LoVo (cell line): ENCODE results near the gene ZNF608.
A peak's percentile ranks its signal among the peaks of the same experiment; 100 is the strongest.

Experiments used
- DNase-seq: peaks from one replicate; pipeline ENCODE4 v3.0.0-alpha.2; 2016; ENCODE audit warnings: low spot score

The ZNF608 gene, protein sequence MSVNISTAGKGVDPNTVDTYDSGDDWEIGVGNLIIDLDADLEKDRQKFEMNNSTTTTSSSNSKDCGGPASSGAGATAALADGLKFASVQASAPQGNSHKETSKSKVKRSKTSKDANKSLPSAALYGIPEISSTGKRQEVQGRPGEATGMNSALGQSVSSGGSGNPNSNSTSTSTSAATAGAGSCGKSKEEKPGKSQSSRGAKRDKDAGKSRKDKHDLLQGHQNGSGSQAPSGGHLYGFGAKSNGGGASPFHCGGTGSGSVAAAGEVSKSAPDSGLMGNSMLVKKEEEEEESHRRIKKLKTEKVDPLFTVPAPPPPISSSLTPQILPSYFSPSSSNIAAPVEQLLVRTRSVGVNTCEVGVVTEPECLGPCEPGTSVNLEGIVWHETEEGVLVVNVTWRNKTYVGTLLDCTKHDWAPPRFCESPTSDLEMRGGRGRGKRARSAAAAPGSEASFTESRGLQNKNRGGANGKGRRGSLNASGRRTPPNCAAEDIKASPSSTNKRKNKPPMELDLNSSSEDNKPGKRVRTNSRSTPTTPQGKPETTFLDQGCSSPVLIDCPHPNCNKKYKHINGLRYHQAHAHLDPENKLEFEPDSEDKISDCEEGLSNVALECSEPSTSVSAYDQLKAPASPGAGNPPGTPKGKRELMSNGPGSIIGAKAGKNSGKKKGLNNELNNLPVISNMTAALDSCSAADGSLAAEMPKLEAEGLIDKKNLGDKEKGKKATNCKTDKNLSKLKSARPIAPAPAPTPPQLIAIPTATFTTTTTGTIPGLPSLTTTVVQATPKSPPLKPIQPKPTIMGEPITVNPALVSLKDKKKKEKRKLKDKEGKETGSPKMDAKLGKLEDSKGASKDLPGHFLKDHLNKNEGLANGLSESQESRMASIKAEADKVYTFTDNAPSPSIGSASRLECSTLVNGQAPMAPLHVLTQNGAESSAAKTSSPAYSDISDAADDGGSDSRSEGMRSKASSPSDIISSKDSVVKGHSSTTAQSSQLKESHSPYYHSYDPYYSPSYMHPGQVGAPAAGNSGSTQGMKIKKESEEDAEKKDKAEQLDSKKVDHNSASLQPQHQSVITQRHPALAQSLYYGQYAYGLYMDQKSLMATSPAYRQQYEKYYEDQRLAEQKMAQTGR (N-terminal part only)

DNA sequence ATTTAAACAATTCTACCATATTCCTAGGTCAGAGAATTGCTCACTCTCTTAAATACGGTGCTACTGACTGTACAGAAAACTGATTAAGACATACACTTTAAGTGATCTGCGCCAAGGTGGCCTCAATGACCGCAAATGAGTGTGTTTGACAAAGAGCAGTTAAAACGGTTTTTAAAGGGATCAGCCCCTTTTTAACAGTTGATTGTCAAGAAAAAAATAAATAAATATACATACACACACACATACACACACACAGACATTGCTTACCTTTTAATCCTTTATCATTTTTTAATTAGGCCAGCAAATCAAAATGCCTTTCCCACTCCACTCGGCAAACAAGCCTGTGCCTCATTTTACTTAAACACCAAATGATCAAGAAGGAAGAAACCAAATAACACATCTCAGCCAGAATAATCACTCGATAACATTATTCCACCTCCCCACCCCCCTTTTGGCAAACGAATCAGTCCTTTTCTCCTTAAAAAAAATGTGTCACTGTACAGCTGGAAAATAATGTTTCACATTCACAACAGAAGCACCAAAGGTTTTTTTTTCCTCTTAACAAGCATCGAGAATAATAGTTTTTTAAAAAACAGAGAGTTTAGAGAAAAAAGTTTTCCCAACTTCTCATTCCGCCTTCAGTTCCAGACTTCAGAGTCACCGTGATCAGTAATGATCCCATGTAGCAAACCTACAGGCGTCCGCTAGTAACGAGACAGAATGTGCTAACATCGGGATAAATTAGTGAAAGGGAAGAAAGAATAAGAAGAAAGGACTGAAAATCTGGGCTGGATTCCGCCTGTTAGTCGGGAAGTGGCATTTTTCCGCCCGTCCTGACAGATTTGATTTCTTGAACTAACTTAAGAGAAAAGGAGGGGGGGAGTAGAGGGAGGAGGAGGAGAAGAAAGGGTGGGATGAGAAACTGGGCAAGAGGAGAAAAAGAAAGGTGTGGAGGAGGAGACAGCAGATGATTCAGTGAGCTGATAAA is at the start of gene ZNF608:
TSS of gene ZNF608 (minus strand) at position 712 of the 988 bp plus-strand sequence. CDS start 1,650 bp downstream, outside the sequence.
- DNase-seq, result no peak

DNA sequence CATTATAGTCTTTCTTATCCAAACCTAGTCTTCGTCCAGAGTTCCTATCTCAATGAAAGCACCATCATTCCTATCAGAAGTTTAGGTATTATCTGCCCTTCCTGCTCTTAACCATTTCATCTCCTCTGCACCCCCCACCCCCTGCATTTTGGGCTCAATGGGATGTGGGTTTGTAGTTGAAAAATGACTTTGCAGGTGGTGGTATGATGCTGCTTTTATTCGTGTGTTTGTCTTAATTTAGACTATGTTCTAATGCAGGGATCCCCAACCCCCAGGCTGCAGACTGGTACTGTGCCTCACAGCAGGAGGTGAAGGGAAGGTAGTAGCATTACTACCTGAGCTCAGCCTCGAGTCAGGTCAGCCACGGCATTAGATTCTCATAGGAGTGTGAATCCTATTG is 49.4 kb upstream of the ZNF608 start:
- no peak for DNase-seq

DNA sequence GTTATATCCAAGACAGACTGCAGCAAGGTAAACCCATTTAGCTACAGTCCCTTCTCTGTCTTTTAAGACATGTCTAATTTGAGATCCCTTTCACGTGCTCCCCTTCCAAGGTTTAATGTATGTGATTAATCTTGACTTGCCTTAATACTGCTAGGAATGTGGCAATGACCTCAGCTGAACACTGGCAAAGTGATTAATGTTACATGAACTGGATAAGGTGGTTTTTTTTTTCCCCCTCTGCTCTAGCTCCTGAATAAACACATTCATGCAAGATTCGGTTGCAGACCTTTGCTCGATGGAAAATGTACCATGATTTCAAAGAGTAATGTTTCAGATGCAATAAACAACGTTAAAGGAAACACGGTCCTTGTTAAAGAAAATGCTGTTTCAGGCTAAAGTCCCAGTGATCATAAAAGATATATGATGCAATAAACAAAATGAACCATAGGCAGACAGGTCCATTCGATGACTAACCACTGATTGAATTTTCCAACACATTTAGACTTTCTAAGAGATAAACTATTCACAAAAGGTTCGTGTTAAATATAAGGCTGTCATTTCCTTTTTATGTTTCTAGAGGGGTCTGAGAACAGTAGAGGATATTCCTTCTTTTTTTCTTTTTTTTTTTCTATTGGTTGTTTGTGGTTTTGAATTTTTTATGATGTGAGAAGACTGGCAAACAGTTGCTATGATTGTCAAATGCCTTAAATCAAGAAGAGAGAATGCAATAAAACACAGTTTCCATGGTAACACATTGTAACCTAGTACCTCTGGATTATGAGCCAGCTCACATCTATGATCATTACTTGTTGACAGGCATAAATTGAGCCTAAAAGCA is 44.7 kb upstream of the ZNF608 start:
- DNase-seq, result peak; percentile 66

DNA sequence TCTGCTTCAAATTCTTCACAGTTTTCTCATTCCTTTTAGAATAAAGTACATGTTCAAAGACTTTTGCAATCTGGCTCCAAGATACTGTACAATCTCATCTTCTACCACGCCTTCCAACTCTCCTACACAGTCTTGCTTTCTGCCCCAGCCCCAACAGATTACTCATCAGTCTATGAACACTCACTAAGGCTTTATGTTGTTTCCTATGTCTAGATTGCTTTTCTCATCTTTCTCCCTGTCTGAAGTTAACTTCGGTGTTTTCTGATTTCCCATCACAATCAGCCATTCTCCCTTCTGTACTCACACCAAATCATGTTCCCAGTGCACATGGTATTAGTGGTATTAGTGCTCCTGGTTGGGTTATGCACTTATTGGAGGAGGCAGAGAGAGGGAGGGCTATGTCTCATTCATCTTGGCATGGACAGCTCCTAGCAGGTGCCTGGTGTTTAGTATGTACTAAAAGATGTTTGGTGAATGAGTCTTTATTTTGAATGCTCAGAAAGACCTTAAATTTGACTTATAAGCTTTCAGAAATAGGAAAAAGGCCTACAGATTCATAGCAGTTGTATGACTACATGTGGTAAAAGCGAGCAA is 44.0 kb upstream of the ZNF608 start:
- peak; percentile 27 for DNase-seq

DNA sequence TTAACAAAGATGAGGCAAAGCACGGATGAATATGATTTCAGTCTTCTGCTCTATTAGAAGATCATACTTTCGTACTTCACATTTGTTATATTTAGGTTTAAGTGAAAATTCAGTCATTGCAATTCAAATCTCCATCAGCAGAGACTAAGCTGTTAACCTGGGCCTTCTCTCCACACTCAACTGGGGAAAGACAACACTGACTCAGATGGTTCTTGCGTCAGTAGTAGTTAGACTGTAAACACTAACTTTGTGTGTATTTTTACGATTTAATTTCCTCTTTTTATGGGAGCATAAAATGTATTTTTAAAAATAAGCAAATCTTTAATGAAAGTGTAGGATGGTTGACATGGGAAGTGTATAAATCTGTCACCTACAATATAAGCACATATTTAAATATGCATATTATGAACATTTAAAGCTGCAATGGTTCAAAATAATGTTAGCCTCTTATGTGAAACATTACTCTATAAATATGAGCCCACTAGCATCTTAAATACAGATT is 42.7 kb upstream of the ZNF608 start:
- DNase-seq, result peak; percentile 7

DNA sequence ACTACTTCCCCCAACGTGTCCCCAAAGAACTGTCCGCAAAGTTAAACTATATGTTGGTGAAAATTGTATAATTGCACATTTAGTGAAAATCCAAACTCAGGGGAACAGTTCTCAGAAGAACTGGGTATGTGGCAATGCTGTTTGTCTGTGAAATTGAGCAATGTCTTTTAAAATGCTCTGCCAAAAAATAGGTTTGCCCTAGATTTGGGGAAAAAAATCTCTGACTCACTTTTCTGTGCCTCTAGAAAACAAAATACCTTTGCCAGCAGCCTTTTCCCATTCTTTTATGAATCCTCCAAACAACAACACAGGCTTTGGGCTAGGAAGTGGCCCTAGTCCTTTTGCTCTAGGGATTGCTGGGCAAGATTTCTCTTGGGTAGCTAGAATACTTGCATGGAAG is 37.4 kb upstream of the ZNF608 start:
- no peak for DNase-seq

DNA sequence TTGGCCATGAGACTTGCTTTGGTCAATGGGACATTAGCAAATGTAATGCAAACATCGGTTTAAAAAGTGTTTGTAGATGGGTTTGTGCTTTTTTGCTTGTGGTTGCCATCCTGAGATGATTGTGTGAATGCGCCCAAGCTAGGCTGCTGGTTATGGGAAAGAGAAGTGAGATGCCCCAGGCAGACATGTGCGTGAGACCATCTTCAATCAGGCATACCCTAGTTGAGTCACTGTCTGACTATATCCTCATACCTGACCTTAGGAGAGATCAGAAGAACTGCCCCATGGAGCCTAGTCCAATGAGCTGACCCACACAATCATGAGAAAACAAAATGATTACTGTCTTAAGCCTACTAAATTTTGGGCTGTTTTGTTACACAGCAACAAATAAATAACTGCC is 36.8 kb upstream of the ZNF608 start:
- no peak for DNase-seq

DNA sequence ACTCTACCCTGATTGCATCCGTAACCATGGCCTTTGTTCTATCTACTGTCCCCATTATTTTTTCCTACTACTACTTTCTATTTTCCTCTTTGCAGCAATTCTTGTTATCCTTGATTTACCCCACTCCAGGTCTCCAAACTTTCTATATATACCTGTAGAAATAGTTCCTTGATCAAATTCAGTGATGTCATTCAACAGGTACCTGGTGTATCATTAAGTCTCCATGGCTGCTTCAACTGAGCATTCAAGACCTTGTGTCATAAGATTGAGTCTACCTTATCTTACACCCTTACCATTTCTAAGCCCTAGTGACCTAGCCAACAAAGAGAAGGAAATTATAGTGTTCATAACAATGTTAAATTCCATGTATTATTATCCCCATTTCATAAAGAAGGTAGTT is 35.8 kb upstream of the ZNF608 start:
- no peak for DNase-seq

DNA sequence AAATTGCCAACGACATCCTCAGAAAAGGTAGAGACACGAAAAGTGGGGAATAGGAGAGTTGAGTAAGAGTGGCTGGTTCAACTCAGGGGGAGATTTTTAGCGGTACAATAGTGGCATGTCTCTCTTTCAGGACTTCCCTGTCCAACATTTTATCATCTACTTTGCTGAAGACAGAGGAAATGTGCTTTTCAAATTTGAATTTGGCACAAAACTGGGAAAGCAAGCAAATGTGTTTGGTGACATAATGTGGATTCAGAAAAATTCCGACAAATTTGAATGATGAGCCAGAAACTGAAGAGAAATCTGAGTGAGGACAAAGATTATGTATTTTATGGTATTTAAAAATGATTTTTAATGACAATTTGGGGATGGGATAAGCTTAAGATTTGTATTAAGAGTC is 33.6 kb upstream of the ZNF608 start:
- no peak for DNase-seq

DNA sequence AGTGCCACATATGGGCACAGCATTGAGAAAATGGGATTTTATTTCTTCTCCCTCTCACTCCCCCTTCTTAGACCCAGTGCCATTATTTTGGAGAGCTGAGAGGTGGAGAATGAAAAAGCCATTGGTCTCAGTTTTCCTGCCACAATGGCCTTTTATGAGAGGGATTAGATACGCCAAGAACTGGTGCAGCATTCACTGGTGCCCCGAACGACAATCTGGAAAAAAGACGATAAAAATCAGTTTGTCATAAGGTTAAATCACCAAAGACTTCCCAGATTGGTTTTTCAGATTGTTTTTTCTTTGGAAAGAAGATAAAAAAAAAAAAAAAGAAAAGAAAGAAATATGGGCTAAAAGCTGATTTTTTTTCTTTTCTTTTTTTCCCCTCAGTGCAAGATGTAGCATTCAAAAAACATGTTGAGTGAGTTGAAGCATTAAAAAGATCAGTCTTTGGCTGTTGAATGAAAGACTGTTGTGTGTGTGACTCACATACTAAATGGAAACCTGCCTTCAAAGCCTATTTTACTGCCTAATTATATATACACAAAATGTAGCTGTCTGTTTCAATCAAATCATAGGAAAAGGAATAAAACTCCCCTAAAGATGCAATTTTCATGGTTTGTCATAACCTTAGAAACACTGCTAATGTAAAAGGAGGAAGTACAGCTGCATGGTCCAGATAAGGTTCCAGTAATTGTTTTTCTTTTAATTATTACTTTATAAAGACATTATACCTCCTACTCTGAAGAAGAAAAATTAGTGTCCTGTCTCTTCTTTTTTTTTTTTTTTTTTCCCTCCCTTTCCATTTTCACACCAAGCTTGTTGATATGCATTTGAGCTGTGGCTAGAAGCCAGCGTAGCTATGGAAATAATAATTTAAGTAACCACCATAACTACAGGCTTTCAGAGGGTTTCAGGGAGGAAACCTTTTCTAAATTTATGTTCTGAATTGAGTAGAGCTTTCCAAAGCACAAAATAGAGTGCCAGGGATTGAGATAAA is 27.2 kb upstream of the ZNF608 start:
- DNase-seq, result no peak

DNA sequence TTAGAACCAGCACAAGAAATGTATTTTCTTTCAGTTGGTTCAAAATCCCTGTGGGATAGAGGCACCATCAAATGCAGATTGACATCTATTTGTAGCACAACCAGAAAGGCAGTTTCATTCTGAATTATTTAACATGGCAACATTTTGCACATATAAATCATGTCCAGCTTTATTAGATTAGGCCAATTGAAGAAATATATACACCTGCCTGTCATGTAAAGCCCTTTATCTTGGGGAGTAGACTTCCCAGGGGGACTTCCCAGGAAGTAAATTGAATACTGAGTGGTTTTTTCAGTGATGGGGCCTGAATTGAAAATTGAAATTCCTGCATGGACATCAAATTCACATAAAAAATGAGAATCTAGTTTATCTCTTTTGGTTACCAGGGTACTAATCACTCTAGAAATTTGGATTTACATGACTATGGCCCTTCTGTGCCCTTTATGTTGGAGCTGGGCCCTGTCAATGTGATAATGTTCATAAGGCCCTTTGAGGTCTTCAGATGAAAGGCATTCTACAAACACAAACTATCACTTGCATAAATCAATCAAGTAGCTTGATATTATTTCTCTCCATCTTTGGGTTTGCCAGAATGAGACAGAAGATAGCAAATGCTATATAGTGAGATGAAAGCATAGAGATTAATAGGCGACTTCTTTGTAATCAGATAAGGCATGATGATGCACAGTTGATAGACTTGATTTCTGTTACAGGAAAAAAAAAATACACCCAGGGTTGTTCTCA is 26.2 kb upstream of the ZNF608 start:
- no peak for DNase-seq

DNA sequence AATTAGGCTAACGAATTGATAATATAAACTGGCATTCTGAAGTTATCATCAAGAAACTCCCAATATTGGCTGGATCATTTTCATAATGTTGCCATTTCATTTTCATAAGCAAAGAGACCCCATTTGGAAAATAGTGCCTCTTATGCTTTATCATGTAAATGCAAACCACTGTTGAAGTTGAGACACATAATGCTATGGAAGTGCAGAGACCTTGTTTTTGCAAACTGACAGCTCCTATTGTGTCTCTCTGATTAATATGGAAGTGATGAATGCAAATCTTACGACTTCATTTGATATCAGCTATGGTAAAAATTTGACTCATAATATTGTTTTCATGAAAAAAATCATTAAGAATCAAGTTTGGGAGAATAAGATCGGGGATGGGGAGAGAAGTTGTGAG is 25.3 kb upstream of the ZNF608 start:
- no peak for DNase-seq

DNA sequence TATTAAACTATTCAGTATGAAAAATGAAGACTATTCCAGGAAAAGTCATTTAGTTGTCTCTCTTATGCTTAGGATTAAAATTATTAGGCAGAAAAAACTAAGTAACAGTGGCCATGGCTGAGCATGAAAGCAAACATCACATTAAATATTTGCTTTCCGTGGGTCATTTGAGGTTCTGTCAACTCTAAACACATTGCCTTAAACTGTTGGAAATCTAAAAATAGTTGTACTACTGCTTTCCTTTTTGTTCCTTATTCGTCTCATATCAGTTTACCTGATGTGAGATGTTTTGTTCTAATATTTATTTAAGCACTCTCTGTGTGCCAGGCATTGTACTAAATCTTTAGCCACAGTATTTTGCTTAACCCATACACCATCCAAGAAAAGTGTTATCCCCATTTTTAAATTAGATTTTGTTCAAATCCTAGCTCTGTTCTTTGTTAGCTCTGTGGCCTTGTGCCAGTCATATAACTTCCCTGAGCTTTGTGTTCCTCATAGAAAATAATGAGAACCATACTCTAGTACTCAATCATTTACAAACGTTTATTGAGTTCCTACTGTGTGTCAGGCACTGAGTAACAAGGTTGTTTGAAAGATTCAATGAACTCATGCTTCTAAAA is 18.7 kb upstream of the ZNF608 start:
- DNase-seq, result no peak

DNA sequence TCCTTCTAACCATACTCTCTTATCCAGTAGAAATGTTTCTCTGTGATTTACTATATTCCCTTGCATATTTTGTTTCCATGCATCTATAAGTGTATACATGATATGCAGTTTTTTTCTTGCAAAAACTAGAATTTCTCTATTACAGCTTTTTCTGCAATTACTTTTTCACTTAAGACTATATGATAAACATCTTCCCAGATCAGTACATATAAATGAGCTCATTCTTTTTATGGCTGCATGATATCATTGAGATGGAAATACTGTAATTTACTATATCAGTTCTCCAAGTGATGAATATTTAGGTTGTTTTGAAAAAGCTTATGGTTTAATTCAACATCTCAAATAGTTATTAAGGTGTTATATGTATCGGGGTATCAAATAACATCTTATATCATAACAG is 18.1 kb upstream of the ZNF608 start:
- no peak for DNase-seq

DNA sequence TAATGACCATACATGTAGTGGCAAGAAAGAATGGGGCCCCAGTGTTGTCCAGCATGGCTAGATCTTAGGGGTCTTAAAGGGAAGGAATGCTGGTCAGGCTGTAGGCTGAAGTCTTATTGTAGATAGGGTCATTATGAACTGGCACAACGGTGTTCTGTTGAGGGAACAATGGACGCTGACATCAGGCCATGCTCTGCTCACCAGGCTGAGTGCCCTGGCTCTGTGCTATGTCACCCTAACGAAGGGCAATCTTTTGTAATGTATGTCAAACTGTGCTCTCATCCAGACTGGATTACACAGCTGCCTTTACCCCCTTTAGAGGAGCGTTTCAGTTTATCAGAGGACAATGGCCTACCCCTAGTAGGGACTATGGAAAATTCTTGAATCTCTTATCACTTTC is 14.6 kb upstream of the ZNF608 start:
- DNase-seq, result no peak

DNA sequence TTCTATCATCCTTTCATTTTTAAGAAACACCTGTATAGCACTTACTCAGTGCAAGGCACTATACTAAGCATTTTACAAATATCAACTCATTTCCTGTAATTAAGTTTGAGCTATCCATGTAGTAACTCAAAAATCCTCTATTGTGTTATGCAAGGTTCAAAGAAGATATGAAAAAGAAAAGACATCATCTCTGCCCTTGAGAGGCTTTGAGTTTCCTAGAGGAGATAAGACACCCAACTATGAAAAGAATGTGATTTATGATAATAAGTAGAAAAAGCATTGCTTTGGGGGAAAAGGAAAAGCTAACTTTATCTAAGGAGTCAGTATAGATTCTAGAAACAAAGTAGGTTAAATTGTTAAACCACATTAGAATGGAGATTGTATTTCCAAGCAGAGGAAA is 14.2 kb upstream of the ZNF608 start:
- no peak for DNase-seq

DNA sequence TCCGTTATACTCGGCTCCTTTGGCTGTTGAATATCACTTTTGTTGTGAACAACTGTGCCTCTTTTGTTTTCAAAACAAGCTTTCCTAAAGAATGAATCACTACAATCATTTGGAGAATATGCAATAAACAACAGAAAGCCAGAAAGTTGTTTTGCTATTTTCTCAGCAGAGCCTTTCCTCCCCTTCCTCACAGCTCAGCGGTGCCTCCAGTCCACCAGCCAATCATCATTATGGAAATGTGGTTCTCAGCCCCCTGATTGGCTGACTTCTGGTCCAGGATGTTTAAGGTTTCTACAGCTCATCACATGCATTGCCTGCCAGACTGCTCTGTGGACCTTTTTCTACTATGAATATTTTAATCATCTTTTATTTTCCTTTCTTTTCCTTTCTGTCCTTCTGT is 9.1 kb upstream of the ZNF608 start:
- no peak for DNase-seq
